ENCODE results near the gene B2M.
"Not testable (repeated sequence)": the region's sequence is repeated elsewhere in the genome, so short reads cannot be mapped to it uniquely, and the experiment has no call there.

B2M gene

GRCh38 chr15:44711096-44711742 lies at the start of gene B2M, which contains the start of gene PATL2:
B2M (plus strand) TSS chr15:44711517; CDS start chr15:44711547, 30 bp downstream.
PATL2 (minus strand) TSS chr15:44711323; CDS start chr15:44676490, 34,833 bp downstream.
- peak; percentile 96 for DNase-seq

DNA sequence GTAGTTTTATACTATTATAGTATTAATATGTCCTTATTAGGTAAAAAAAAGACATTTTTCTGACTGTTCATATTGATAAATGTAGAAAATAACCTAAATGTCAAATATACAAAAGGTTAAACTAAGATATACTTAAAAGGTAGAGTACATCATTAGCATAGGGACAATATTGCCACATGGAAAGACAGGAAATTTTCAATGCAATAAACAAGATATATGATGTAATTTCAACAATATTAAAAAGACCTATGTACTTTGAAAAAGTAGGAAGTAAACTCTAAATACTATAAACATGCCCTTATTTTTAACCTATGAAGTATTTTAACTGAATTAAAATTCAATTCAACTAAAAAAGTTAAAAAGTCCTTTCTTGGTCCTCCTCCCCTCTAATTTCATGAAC lies 49.7 kb upstream of the B2M start:
- no peak for DNase-seq

GRCh38 chr15:44662478-44663409 lies 48.6 kb upstream of the B2M start:
- peak; percentile 87 for DNase-seq

GRCh38 chr15:44663410-44664308 lies 47.7 kb upstream of the B2M start, which contains the start of gene SPG11:
SPG11 (minus strand) TSS chr15:44663662; CDS start chr15:44663647, 15 bp downstream.
- DNase-seq, result peak; percentile 98

GRCh38 chr15:44666210-44667038 lies 44.9 kb upstream of the B2M start:
- DNase-seq, result no peak

- no peak for DNase-seq
Measured at GRCh38 chr15:44667039-44667360, 44.3 kb upstream of the B2M start.

GRCh38 chr15:44668921-44669320 lies 42.4 kb upstream of the B2M start:
- no peak for DNase-seq

DNA sequence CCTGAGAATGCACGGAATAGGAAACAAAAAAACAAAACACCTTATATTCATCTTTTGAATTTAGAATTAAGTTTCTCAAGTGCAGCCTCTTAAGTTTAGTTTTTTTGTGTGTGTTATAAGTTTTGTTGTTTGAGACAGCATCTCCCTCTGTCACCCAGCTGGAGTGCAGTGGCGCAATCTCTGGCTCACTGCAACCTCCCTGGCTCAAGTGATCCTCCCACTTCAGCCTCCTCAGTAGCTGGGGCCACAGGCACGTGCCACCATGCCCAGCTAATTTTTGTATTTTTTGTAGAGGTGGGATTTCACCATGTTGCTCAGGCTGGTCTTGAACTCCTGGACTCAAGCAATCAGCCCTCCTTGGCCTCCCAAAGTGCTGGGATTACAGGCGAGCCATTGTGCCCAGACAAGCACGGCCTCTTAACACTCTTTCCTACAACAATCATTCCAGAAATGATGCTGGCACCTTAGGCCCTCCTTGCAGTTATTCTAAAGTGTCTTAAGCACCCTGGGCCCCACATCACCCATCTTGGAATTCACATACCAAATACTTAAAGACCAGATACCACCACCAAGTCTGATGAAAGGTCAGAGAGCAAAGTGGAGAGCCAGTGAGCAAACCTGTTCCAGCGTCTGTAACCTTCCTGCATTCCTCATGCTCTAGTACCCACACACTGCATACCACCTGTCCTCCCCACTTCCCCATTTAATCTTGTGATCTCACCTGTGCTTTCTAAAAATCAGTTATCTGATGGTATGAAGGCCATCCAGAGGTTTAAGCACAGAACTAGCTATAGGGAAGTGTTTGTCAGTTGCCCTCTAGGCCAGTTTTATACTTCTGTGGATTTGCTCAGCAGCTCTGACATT lies 41.0 kb upstream of the B2M start:
- DNase-seq, result no peak

- DNase-seq, result no peak
Measured at GRCh38 chr15:44673639-44674038, 37.7 kb upstream of the B2M start.

GRCh38 chr15:44675911-44676310 lies 35.4 kb upstream of the B2M start:
- no peak for DNase-seq

DNA sequence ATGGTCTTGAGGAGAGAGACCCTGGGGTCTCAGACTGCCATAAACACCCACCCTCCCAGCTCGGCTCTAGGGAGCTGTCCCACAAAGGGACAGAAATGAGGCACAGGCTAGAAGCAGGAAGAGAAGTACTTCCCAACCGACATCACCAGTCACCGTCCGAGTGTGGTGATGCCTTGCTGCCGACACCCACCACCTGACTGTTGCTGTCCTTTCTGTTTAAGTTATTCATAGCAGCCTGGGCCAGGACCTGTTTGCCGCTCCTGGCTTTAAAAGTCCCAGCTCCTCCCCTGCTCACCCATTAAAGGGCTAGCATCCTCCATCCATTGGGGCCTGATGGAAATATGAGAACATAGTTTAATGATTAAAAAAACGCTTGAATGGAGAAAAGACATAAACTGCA lies 34.6 kb upstream of the B2M start:
- DNase-seq, result peak; percentile 57

- DNase-seq, result no peak
Measured at GRCh38 chr15:44682211-44682610, 29.1 kb upstream of the B2M start.

GRCh38 chr15:44682809-44683682 lies 28.3 kb upstream of the B2M start:
- peak; percentile 79 for DNase-seq

DNA sequence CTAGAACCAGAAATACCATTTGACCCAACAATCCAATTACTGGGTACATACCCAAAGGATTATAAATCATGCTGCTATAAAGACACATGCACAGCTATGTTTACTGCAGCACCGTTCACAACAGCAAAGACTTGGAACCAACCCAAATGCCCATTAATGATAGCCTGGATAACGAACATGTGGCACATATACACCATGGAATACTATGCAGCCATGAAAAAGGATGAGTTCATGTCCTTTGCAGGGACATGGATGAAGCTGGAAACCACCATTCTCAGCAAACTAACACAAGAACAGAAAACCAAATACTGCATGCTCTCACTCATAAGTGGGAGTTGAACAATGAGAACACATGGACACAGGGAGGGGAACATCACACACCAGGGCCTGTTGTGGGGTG lies 22.0 kb upstream of the B2M start:
- not testable (repeated sequence) for DNase-seq

GRCh38 chr15:44690245-44690644 lies 21.1 kb upstream of the B2M start:
- not testable (repeated sequence) for DNase-seq

- DNase-seq, result no peak
Measured at GRCh38 chr15:44692659-44693058, 18.7 kb upstream of the B2M start.

DNA sequence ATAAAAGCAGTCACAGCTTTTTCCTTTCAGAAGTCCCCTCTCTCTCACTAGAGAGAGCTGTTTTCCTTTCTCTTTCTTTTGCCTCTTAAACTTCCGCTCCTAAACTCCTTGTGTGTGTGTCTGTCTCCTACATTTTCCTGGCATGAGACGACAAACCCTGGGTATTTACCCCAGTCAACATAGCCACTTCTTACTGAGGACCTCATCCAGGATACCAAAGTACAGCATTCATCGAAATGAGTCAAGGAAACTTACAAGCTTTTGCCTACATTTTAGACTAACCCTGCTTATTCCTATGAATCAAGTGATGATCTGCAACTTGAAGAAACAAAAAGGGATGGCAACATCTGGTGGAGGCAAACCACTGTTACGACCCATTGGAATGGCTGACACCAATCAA lies 16.9 kb upstream of the B2M start:
- DNase-seq, result no peak

DNA sequence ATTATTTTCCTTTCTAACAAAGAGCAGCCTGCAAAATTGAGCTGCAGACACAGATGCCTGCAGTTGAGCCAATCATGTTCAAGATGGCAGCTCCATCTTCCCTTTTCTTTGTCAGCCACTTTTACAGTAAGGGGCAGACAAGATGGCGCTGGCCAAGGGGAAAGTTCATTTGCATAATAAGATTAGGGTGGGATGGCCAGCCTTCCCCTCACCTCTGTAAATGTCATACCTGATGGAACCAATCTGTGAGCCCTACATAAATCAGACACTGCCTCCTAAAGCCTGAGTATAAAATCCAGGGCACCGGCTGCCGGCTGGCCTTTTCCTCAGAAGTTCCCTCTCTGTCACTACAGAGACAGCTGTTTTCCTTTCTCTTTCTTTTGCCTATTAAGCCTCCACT lies 16.0 kb upstream of the B2M start:
- no peak for DNase-seq

GRCh38 chr15:44697014-44697413 lies 14.3 kb upstream of the B2M start:
- DNase-seq, result no peak

DNA sequence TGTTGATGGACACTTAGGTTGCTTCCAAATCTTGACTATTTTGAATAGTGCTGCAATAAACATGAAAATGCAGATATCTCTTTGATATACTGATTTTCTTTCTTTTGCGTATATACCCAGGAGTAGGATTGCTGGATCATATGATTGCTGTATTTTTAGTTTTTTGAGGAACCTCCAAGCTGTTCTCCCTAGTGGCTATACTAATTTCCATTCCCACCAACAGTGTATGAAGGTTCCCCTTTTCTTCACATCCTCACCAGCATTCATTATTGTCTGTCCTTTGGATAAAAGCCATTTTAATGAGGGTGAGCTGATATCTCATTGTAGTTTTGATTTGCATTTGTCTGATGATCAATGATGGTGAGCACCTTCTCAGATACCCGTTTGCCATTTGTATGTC lies 12.7 kb upstream of the B2M start:
- no peak for DNase-seq
